Hepatic stellate cell (primary cell): ENCODE data around the gene TICRR.
"Not testable (repeated sequence)": the region's sequence is repeated elsewhere in the genome, so short reads cannot be mapped to it uniquely, and the experiment has no call there.

Source experiments
- DNase-seq: peaks from one replicate; pipeline ENCODE4 v3.0.0; 2011; ENCODE audit warnings: low spot score

The TICRR gene

DNA sequence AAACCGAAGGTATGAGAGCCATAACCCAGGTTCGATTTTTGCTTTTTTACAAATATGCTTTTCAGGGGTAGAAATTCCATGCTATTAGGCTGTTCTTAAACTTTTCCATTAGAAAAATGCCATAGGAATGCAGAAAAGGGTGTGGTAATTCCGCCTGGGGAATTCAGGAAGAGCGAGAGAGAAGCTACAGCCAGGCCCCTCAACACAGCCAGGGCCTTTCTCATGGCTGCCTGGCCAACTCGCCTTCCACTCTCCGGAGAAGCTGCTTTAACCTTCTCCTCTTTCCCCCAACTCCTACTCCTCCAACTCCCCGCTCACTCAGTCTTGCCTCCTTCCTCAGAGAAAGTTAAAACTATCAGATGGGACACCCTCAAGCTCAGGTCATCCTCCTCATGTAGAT, 9.1 kb upstream of the TICRR start:
- DNase-seq: peak; percentile 31

DNA sequence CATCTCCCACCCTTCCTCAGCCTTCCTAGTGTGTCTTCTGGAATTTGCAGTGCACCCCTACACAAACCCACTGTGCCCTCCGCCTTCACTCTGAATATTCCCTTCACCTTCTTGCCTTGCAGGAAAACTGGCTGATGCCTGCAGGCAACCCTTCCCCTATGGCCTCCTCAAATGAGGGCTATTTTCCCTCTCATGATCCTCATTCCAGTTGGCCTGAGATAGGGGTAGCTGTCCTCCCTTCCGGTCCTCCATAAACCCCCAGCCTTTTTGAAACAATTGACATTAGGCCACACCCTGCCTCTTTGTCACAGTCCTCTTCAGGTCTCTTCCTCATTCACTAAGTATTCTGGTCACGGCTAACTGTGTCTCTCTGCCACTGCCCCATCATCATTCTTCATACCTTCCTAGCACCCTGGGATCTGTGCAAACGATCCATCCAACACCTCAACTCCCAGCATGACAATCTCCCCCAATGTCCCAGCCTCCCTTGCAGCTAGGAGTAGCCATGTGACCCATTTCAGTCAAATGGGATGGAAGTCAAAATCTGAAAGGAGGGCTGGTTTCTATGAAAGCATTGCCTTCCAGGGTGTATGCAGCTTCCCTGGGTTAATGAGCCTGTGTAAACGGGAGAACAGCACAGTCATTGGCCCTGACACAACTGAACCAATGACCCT, 8.5 kb upstream of the TICRR start:
- no peak for DNase-seq

DNA sequence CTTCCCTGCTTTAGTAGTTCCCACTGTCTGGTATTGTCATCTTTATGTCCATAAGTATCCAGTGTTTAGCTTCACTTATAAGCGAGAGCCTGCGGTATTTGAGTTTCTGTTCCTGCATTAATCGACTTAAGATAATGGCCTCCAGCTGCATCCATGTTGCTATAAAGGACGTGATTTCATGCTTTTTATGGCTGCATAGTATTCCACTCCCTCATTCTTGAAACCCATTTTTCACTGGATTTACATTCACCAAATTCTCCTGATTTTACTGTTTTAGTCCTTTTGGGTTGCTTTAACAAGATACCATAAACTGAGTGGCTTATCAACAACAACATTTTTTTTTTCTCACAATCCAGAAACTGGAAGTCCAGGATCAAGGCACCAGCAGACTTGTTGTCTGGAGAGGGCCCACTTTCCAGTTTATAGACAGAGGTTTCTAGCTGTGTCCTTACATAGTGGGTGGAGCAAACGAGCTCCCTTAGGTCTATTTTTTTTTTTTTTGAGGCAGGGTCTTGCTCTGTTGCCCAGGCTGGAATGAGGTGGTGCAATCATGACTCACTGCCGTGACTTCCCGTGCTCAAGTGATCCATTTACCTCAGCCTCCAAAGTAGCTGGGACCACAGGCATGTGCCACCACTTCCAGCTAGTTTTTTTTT, 6.1 kb upstream of the TICRR start:
- no peak for DNase-seq

DNA sequence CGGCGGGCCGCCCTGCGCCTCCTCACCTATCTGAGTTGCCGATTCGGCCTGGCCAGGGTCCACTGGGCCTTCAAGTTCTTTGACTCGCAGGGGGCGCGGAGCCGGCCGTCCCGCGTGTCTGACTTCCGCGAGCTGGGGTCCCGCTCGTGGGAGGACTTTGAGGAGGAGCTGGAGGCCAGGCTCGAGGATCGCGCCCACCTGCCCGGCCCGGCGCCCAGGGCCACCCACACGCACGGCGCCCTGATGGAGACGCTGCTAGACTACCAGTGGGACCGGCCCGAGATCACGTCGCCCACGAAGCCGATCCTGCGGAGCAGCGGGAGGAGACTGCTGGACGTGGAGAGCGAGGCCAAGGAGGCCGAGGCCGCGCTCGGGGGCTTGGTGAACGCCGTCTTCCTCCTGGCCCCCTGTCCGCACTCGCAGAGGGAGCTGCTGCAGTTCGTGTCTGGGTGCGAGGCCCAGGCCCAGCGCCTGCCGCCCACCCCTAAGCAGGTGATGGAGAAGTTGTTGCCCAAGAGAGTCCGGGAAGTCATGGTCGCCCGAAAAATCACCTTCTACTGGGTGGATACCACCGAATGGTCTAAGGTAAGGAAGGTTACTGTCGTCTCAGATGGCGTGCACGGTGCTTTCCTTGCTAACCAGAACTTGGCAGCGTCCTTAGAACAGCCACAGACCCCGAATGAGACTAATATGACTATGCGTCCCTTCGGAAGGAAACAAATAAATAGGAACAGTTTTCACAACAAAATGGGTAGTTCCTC, 567 bp downstream of the TICRR start:
- no peak for DNase-seq

DNA sequence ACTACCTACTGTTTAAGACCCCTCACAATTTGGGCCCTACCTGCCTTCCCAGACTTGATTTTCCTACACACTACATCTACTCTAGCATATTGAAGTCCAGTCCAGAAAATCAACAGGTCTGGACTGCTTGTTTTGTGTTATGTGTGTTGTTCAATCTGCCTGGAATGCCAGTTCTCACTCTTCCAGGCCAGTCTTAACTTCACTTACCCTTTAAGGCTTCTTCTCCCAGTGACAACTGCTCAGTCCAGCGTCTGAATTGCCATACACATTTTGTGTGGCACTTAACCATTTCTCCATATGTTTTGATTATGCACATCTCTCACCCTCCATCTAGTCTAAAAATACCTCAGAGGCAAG, 1.1 kb downstream of the TICRR start:
- no peak for DNase-seq

DNA sequence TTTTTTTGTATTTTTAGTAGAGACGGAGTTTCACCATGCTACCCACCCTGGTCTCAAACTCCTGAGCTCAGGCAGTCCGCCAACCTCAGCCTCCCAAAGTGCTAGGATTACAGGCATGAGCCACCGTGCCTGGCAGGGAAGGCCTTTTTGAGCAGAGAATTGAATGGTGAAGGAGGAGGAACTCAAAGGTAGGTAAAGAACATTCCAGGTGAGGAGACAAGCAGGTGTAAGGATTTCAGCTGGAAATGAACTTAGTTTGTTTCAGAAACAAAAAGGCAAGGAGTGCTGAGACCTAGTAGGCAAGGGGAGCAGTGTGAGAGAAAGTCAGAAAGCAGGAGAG, 2.5 kb downstream of the TICRR start:
- DNase-seq: no peak

DNA sequence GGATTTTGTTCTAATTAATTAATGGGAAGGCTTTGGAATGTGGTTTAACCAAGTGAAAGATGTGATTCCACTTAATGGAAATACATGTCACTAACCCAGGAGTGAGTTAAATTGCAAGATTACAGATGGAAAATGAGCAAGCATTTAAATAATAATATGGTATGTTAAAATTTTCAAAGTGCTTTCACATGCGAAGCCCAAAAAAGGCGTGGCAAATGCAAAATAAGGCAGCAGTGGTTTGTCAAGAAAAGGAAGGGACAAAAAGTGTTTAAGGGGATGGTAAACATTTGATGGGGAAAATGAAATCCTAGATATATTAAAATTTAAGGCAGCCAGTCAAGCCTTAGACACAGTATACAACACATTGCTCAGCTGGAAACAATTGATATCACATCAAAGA, 2.9 kb downstream of the TICRR start:
- DNase-seq: no peak

DNA sequence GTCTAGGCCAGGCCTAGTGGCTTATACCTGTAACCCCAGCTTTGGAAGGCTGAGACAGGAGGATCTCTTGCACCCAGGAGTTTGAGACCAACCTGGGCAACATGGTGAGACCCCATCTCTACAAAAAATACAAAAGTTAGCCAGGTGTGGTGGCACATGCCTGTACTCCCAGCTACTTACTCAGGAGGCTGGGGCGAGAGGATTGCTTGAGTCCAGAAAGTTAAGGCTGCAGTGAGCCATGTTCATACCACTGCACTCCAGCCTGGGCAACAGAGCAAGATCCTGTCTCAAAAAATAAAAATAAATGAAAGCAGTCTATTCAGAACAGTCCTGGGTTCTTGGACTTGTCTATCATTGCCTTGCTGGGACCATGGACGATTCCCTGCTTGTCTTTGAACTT, 5.5 kb downstream of the TICRR start:
- not testable (repeated sequence) for DNase-seq

DNA sequence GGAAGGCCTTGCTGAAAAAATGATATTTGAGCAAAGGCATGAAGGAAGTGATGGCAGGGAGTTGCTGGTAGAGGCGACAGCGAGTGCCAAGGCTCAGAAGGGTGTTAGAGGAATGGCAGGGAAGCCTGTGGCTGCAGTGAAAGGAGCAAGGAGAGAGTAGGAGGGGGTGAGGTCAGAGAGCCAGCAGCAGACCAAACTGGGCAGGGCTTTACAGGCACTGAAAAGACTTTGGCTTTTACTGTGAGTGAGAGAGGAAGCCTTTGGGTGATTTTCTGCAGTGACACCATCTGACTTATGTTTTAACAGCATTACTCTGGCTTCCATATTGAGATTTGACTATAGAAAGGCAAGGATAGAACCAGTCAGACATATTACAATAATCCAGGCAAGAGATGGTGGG, 11.4 kb downstream of the TICRR start:
- DNase-seq: no peak

DNA sequence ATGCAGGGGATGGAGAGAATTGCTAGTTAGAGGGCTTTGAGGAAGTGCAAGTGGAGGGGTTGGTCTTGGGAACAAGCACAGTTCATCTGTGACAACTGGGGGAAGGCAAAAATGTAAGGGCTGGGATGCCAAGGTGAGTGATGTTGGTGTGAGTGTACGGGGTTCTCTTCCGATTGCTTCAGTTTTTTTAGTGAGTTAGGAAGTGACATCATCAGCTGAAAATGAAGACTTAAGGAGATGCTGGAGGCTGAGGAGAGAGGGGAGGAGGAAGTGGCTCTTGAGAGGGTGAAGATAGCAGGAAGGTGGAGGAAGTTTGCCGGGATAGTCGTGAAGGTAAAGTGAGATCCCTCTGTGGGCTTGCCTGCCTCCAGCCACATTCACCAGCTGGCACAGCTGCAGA, 12.7 kb downstream of the TICRR start:
- peak; percentile 16 for DNase-seq

DNA sequence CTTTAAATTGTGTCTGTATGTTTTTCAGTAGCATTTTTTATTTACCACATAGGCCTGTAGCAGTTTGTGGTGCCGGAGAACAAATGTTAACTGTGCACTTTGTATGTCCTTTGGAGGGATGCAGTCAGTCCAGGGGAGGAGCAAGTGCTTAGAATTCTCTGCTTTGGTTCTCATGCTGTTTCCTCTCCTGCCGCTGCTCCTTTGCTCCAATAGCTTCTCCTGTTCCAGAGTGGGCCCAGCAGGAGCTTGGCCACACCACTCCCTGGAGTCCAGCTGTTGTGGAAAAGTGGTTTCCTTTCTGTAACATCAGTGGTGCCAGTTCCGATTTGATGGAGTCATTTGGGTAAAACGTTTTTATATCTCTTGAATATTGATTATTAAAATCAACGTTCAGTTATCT, 16.6 kb downstream of the TICRR start:
- DNase-seq: no peak

DNA sequence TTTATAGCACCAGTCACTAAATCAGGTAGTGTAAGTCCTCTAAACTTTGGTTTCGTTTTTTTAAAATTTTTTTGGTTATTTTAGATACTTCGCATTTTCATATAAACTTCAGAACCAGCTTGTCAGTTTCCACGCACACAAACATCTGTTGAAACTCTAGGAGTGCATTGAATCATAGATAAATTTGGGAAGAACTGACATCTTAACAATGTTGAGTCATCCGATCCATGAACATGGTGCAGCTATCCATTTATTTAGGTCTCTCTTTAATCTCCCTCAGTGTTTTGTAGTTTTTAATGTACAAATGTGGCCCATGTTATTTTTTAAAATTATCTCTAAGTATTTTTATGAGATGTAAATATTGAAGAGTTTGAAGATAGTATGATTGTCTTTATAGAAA, 17.7 kb downstream of the TICRR start:
- no peak for DNase-seq

DNA sequence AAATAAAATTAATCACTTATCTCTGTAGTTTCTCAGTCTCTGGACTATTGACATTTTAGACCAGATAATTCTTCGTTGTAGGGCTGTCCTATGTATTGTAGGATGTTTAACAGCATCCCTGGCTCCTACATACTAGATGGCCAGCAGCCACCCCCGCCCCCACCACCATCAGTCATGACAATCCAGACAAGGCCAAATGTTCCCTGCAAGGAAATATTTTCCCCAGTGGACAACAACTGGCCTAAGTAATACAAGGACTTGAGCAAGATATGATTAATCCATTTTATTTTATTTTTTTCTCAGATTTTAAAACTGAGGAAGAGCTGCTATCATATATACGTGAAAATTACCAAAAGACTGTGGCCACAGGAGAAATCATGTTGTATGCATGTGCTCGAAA, 23.8 kb downstream of the TICRR start:
- DNase-seq: no peak

DNA sequence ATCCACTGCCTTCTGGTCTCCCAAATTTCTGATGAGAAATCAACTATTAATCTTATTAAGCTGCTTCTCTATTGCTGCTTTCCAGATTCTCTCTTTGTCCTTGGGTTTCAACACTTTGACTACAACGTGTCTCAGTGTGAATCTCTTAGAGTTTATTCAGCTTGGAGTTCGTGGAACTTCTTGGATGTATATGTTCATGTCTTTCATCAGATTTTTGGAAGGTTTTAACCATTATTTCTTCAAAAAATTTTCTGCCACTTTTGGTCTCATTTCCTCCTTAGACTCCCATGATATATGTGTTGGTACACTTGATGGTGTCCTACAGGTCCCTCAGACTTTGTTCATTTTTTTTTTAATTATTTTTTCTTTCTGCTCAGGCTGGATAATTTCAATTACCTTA, 36.0 kb downstream of the TICRR start:
- DNase-seq: no peak

DNA sequence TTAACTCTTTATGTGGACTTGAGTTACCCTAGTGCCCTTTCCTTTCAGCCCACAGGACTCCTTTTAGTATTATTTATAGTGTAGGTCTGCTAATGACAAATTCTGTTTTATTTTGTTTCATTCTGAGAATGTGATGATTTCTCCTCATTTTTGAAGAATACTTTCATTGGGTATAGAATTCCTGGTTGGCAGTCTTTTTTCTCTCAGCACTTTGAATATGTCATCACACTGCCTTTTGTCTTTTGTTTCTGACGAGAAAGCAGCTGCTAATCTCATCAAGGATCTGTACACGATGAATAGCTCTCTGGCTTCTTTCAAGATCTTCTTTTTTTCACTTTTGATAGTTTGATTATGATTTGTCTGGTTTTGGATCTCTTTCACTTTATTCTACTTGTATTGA, 37.8 kb downstream of the TICRR start:
- no peak for DNase-seq

DNA sequence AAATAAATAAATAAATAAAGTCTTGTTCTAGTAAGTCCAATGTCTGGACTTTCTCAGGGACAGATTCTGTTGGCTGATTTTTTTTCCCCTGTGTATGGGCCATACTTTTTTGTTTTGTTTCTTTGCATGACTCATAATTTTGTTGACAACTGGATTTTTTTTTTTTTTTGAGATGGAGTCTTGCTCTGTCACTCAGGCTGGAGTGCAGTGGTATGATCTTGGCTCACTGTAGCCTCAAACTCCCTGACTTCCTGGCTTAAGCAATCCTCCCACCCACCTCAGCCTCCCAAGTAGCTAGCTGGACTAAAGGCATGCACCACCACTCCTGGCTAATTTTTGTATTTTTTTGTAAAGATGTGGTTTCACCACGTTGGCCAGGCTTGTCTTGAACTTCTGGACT, 38.9 kb downstream of the TICRR start:
- DNase-seq: no peak

DNA sequence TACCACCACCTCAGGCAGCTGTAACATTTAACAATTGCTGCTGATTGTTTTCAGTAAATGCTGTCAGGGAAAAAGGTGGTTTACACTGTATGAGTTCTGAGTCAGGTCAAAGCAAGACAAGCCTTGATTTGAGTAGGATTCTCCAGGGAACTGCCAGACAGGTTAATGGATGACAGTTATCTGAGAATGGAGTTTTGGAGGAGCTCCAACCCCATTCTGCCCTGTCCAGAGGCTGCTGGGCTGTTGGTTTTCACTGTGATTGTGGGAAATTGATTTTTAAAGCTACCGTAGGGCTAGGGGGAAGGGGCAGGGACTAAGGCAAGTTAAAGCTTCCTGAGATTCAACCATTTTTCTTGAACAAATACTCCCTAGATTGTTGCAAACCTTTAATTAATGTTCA, 39.9 kb downstream of the TICRR start:
- DNase-seq: no peak

DNA sequence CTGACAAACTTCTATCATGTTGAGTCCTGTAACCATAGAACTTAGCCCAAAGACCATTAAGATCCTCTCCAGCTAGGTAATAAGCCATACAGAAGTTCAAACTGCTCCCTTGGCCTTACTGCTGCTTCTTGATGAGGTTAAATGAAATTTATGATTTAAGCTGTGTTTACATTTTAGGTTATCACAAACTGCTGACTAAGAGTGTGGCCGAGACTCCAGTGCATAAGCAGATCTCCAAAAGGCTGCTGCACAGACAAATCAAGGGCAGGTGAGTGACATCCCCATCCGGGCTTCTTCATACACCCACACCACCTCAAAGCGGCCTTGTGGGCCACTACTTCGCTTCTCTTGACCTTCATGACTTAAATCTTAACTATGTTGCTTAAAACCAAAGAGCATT, 41.0 kb downstream of the TICRR start:
- no peak for DNase-seq

DNA sequence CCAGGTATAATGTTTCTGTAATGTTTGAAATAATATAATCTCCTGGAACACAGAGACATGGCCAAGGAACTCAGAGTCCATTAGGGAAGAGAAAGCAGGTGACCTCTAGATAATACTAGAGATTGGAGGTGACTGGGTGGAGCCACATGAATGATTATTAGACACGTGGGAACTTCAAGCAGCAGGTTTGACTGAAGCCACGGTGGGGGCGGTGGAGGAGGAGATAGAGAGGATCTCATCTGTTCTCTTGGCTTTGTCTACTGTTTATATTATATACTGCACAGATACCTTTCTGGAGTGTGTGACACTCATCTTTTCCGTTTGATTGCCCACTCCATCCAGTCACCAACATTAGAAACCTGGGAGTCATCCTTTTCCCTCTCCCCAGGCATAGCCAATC, 46.3 kb downstream of the TICRR start:
- no peak for DNase-seq

DNA sequence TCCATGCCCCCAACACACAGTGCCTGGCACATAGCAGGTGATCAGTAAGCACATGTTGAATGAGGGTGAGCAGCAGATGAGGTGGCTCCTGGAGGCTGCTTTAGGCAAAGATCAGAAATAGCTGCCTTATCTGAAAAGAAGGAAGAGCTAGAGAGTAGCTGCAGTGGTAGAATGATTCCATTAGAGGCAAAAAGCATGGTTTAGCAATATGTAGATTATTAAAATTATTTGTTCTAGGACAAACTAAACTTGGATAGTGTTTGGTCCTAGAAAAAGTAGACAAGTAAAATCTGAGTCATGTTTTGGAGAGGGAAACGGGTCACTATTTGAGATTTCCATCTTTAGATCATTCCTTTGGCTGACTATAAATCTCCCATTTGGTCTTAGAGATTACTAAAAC, 47.9 kb downstream of the TICRR start:
- DNase-seq: no peak

DNA sequence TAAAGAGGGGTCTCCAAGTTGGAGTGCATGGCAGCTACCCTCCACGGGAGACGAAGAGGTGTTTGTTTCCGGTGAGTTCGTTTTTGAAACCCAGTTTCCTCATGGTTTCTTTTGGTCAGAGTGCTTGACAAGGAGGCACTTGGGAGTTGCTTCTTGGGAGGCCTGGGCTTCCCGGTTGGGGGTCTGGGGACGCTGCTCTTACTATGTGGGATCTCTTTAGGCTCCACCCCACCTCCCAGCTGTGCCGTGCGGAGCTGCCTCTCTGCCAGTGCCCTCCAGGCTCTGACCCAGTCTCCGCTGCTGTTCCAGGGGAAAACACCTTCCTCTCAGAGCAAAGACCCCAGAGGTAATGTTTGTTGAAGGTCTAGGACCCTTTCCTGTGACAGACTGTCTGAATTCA, 50.4 kb downstream of the TICRR start:
- no peak for DNase-seq

DNA sequence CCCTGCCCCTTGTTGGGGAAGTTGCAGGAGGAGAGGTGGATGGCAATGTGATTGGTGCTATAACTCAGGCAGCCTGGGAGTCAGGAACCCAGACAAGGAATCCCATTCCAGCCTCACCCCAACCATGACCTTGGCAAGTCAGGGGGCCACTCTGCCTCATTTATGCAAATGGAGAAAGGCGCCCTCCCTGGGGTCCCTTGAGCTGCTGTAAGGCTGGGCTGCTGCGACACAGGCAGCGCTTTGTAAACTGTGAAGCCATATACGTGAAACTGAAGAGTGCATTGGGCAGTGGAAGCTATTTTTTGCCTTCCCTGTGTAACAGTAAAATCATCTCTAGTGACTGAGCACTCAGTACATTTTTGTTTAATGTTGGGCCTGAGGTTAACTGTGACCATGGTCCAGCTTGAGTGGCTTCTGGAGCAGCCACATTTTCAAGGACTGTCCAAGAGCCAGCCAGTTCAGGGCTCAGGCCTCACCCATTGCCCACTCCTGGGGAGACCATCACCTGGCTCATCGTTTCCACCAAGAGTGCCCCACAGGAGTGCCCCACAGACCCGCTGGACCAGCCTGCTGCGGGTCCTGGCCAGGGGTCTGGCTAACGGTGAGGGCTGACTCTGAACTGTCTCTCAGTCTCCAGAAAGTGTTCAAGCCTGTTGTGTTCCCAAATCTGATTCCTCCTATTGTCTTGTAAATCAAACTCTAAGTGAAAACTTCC, 52.1 kb downstream of the TICRR start:
- no peak for DNase-seq

DNA sequence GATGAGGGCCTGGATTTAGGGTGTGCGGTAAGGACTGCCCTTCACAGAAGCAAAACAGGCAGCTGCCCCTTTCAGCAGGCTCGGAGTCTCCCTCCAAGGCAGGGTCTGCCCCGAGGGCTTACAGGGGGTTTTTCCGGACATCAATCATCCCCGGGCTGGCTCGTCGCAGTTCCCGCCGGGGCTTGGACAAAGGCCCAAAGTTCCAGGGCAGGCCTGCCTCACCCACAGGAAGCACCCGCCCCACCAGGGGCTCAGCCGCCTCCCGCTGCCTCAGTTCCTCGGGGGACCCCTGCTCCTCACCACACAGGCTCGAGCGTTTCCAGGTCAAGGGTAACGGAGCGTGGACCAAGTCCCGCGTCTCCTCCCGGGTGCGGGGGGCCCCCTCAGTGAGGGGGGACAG, 53.0 kb downstream of the TICRR start:
- DNase-seq: no peak
